ENCODE measurements around the gene GLIS1.

Gene GLIS1

DNA sequence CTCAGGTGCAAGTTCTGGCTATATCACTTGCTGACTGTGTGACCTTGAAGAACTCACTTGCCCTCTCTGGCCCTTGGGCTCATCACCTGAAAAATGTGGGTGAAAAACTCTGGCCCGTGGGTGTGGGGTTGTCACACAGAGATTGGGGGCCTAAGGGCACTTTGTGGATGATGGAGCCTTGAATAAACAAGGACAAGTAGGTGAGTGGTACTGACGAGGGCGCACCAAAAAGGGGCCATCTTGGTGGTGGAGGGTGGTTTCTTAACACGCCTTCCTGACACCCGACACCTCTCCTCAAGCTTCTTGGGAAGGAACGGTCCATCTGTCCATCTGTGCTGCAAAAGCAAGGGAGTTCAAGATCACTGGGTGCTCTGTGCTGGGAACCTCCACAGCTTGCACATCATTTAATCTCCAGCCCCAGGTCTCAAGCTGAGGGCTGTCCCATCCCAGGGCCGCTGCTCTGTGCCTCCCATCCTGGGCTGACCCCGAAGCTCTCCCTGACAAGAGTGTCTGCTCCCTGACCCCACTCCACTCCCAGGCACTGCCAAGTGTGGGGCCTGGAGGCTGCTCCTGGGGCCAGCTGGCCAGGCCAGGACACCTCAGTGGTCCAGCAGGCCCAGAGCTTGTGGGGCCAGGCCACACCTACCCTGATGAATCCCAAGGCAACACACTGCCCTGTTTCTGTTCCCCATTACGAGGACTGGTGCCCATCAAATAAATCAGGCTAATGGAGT lies 97.3 kb downstream of the GLIS1 start:
- in situ Hi-C loops (cut with HindIII; ENCODE audit: low sequenced_read_pairs), result no loop called here

- in situ Hi-C loops (cut with HindIII; ENCODE audit: low sequenced_read_pairs), result no loop called here
Observed at GRCh38 chr1:53640701-53641075, 98.3 kb downstream of the GLIS1 start.

GRCh38 chr1:53639996-53640700 lies 98.8 kb downstream of the GLIS1 start:
- in situ Hi-C loops (cut with HindIII; ENCODE audit: low sequenced_read_pairs), result no loop called here

DNA sequence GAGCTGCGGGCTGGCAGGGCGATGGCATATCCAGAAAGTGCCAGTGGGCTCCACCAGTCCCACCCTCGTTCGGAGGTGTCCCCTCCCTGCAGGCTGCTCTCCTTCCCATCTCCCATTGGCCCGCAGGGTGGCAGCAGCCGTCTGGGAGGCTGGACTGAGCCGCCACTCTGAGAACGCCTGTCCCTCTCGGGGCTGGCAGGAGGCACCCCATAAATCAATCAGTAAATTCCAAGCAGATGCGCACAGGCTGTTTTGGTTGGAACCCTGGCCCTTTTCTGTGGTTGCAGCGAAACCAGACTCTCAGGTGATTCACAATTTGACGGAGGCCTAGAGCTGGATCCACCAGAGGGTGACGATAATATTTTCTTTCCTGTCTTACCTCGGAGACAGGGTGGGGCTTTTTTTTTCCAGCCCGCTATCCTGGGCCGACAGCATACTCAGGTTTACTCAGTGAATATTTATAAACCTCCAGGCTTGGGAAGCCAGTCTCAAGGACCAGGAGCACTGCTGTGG lies 99.7 kb downstream of the GLIS1 start:
- in situ Hi-C loops (cut with HindIII; ENCODE audit: low sequenced_read_pairs), result no loop called here

DNA sequence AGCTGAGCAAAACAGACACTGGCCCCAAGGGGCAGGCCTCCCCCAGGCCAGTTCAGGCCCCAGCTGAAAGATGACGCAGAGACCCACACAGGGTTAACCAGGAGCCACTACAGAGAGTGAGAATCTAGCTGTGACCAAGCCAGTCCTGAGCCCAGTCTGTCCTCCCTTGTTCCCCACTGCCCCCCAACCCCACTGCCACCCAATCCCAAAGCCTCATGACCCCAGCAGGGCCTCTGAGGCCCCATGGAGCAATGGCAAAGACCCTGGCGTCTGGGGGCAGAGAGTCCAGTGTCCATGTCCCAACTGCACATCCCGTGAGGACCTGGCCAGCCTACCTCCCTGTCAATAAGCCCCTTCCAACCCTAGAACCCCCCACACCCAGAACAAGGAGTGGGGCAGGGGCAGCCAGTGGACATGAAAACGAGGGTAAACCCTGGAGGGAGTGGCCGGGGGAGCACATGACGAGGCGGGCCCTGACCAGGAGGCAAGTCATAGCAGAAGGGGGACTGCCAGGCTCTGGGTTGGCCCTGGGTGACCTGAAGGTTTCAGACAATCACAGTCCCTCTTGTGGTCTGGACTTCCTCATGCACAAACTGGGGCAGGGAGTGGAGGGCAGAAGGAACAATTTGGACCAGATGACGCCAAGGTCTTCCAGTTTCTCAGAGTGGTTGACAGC lies 100.5 kb downstream of the GLIS1 start:
- in situ Hi-C loops (cut with HindIII; ENCODE audit: low sequenced_read_pairs), result no loop called here

DNA sequence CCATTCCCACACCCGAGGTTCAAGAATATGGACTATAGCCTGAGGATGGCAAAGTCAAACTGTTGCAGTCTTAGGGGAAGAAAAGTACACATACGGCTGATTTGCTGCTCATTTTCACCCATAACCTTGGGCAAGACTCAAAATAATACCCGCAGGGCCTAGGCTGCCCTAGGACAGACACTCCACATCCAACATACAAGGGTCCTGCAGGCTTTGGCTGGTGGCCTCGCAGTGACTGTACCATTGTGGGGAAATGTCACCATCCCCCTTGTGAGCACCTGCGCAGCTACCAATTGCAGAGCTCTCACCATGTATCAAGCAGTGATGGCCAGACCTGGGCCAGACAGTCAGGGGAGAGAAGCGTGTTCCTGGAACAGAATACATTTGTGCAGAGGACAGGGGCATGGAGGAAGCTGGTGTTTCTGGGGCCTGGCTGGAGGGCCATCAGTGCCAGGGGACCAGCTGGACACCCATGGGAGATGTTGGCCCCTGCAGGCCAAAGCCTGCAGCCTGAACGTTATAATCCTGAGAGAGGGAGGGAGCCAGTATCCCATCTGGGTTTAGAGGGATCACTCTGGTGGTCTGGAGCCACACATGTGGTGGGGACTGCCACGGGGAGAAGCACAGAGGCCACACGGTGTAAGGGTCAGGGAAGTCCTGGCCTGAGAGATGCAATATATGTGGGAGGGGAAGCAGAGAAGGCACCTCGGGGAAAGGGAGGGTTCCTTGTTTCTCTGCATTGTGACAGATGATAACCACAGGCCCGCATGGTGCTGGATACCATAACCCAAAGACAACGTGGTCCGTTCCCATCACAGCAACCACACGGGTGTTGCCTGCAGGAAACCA lies 101.2 kb downstream of the GLIS1 start:
- in situ Hi-C loops (cut with HindIII; ENCODE audit: low sequenced_read_pairs), result no loop called here

DNA sequence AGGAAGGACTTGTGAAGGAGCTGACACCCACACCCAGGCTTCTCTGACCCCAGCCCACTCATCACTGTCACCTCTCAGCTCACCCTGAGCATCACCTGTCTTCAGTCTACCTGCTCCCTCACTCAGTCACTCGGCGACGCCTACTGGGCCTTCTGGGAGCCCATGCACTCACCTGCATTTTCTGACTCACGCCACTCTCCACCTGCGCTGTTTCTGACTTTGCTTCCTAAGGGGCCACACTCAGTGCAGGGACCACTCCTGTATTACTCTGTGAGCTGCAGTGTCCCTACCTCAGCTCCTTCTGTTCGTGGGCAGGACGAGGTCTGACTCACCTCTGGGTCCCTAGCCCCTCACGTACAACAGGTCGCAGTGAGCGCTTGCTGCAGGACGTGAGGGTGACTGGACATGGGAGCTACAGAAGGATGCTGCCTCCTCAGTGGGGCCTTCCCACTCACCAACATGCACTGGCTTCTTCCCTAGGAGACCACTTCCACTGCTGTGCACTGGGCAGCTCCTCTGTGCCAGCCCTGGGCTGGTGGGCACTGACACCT lies 102.3 kb downstream of the GLIS1 start:
- in situ Hi-C loops (cut with HindIII; ENCODE audit: low sequenced_read_pairs), result no loop called here

GRCh38 chr1:53634571-53634979 lies 104.4 kb downstream of the GLIS1 start:
- in situ Hi-C loops (cut with HindIII; ENCODE audit: low sequenced_read_pairs), result no loop called here

DNA sequence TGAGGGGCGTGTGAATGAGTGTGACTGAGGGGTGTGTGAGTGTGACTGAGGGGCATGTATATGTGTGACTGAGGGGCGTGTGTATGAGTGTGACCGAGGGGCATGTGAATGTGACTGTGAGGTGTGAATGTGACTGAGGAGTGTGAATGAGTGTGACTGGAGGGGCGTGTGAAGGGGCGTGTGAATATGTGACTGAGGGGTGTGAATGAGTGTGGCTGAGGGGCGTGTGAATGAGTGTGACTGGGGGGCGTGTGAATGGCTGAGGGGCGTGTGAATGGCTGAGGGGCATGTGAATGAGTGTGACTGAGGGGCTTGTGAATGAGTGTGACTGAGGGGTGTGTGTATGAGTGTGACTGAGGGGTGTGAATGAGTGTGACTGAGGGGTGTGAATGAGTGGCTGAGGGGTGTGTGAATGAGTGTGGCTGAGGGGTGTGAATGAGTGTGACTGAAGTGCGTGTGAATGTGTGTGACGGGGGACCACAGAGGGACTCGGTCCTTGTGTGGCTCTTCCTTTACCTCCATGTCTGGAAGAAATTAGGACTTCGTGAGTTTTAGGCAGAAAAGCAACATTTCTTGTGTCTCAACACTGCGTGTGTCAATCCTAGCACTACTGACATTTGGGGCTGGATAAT lies 105.8 kb downstream of the GLIS1 start:
- in situ Hi-C loops (cut with HindIII; ENCODE audit: low sequenced_read_pairs), result no loop called here

DNA sequence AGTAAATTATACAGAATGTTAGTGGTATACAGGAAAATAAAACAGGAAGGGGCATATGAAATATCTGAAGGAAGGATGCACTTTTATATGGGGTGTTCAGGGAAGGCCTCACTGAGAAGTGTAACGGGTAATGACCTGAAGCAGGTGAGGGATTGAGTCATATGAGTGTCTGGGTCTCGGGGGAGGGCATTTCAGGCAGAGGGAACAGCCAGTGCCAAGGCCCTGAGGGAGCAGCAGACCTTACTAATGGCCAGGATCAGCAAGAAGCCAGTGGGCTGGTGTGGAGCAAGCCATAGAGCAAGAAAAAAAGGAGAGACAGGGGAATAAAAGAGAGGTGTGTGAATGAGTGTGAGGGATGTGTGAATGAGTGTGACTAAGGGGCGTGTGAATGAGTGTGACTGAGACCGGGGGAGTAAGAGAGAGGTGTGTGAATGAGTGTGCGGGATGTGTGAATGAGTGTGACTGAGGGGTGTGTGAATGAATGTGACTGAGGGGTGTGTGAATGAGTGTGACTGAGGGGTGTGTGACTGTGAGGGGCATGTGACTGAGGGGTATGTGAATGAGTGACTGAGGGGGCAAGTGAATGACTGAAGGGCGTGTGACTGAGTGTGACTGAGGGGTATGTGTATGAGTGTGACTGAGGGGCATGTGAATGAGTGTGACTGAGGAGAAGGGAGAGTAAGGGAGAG lies 107.2 kb downstream of the GLIS1 start:
- in situ Hi-C loops (cut with HindIII; ENCODE audit: low sequenced_read_pairs), result no loop called here

GRCh38 chr1:53629101-53629691 lies 109.8 kb downstream of the GLIS1 start:
- in situ Hi-C loops (cut with HindIII; ENCODE audit: low sequenced_read_pairs), result no loop called here

- in situ Hi-C loops (cut with HindIII; ENCODE audit: low sequenced_read_pairs), result no loop called here
Observed at GRCh38 chr1:53628286-53628955, 110.5 kb downstream of the GLIS1 start.

DNA sequence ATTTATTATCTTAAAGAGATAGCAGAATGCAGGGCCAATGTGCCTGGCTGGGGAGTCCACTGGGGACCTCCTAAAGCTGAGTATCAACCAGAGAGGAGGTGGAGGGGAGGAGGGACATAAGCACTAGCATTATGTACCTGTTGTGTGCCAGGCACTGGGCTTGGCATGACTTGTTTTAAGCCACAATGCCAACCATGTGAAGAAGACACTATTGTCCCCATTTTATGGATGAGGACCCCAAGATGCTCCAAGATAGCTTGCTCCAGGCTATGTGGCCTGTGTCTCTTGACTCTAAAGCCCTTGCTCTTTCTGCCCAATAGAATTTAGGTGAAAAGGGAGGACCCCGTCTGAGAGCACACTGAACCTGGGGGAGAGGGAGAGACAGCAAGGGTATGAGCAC lies 111.3 kb downstream of the GLIS1 start:
- in situ Hi-C loops (cut with HindIII; ENCODE audit: low sequenced_read_pairs), result no loop called here

DNA sequence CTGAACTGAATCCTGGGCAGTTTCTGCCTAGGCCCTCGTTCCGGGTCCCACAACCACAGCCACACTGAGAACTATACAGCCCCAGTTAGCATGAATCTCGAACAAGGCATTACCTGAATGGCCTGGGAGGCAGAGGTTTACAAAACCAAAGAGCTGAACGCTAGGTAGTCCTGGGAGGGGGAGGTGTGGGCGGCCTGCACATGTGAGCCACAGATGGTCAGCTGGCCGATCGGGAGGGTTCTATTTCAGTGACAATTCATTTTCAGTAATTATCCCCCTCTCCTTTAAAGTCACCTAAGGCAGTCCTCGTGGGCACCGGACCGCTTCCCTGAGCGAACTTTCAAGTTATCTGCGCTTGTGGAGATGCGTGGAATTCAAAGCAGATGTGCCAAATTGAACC lies 111.9 kb downstream of the GLIS1 start:
- in situ Hi-C loops (cut with HindIII; ENCODE audit: low sequenced_read_pairs), result no loop called here

- in situ Hi-C loops (cut with HindIII; ENCODE audit: low sequenced_read_pairs), result no loop called here
Observed at GRCh38 chr1:53626616-53627015, 112.3 kb downstream of the GLIS1 start.

GRCh38 chr1:53625766-53626520 lies 113.0 kb downstream of the GLIS1 start:
- in situ Hi-C loops (cut with HindIII; ENCODE audit: low sequenced_read_pairs), result no loop called here

GRCh38 chr1:53625049-53625448 lies 113.9 kb downstream of the GLIS1 start:
- in situ Hi-C loops (cut with HindIII; ENCODE audit: low sequenced_read_pairs), result no loop called here

- in situ Hi-C loops (cut with HindIII; ENCODE audit: low sequenced_read_pairs), result no loop called here
Observed at GRCh38 chr1:53622531-53622930, 116.4 kb downstream of the GLIS1 start.

Measured in endothelial cell of hepatic sinusoid (primary cell).